ENCODE measurements around the gene LFNG. TPM values are rescaled to one million over a fixed set of nuclear protein-coding genes. Genes with fewer than 3 reads are reported as not detected.

The LFNG gene
- total RNA-seq, 1 donor from 2014 or later, result 95.8 TPM

- DNase-seq (no peak), ATAC-seq (ENCODE audit: low read depth) (peak; percentile 58)
- H3K4me1 Mint-ChIP-seq, result peaks cover 18% of the 10 kb centered on the region
- H3K4me3 Mint-ChIP-seq, result no peak overlapping the region
- H3K27ac Mint-ChIP-seq, result no peak overlapping the region
- intact Hi-C loops (cut with micrococcal nuclease), result loop anchor here (1.0 kb wide), 3 partner anchors 90 to 142 kb away; no protein-coding TSS in a partner anchor
- no peaks in the 10 kb centered on the region for H3K36me3 Mint-ChIP-seq (ENCODE audit: low read depth)
- no peak for TF ChIP-seq CTCF (IDR thresholded peaks at IDR 0.05)
- CTCF ChIA-PET, result interaction anchor here (1.3 to 2.3 kb wide), 3 partner anchors 103 to 142 kb away, joined by 8 to 9 read pairs (median 9); no protein-coding TSS in a partner anchor
- no peaks in the 10 kb centered on the region for H3K27me3 Mint-ChIP-seq
- POLR2A ChIA-PET, result interaction anchor here (0.5 to 1.6 kb wide), 3 partner anchors 47 to 116 kb away, joined by 3 to 8 read pairs (median 5); no protein-coding TSS in a partner anchor
- H3K9me3 Mint-ChIP-seq, result no peaks in the 10 kb centered on the region
Observed at GRCh38 chr7:2567679-2568278, 48.2 kb downstream of the LFNG start.

GRCh38 chr7:2568521-2569223 lies 49.1 kb downstream of the LFNG start:
- no peak for ATAC-seq (ENCODE audit: low read depth)
- TF ChIP-seq CTCF (IDR thresholded peaks at IDR 0.05), result no peak
- CTCF ChIA-PET, result interaction anchor here (1.9 to 2.3 kb wide), 2 partner anchors 102 to 117 kb away, joined by 8 to 9 read pairs; no protein-coding TSS in a partner anchor
- intact Hi-C loops (cut with micrococcal nuclease), result loop anchor here (1.0 kb wide), 3 partner anchors 91 to 141 kb away; no protein-coding TSS in a partner anchor
- POLR2A ChIA-PET, result interaction anchor here (0.6 kb wide), 1 partner anchor 117 kb away, joined by 3 read pairs; no protein-coding TSS in a partner anchor
- Mint-ChIP-seq H3K27me3 (no peaks in the 10 kb centered on the region), H3K4me1 (peaks cover 18% of the 10 kb centered on the region), H3K4me3 (no peak overlapping the region), H3K9me3 (no peaks in the 10 kb centered on the region), H3K36me3 (ENCODE audit: low read depth) (peaks cover 3% of the 10 kb centered on the region), H3K27ac (no peak overlapping the region)
- DNase-seq, result no peak

- no peak overlapping the region for H3K4me3 Mint-ChIP-seq
- H3K9me3 Mint-ChIP-seq, result no peaks in the 10 kb centered on the region
- POLR2A ChIA-PET, result no interaction called here
- DNase-seq (no peak), ATAC-seq (ENCODE audit: low read depth) (no peak)
- intact Hi-C loops (cut with micrococcal nuclease), result no loop called here
- no peaks in the 10 kb centered on the region for H3K27me3 Mint-ChIP-seq
- no peak for TF ChIP-seq CTCF (IDR thresholded peaks at IDR 0.05)
- H3K36me3 Mint-ChIP-seq (ENCODE audit: low read depth), result peaks cover 3% of the 10 kb centered on the region
- H3K27ac Mint-ChIP-seq, result no peak overlapping the region
- CTCF ChIA-PET, result interaction anchor here (2.3 kb wide), 1 partner anchor 118 kb away, joined by 9 read pairs; no protein-coding TSS in a partner anchor
- peaks cover 25% of the 10 kb centered on the region for H3K4me1 Mint-ChIP-seq
Observed at GRCh38 chr7:2569421-2569820, 49.8 kb downstream of the LFNG start.

GRCh38 chr7:2570021-2570420 lies 50.4 kb downstream of the LFNG start:
- Mint-ChIP-seq H3K27me3 (no peaks in the 10 kb centered on the region), H3K27ac (no peak overlapping the region), H3K36me3 (ENCODE audit: low read depth) (peaks cover 3% of the 10 kb centered on the region), H3K9me3 (no peaks in the 10 kb centered on the region), H3K4me1 (peaks cover 26% of the 10 kb centered on the region), H3K4me3 (no peak overlapping the region)
- no peak for TF ChIP-seq CTCF (IDR thresholded peaks at IDR 0.05)
- POLR2A ChIA-PET, result no interaction called here
- CTCF ChIA-PET, result no interaction called here
- no peak for ATAC-seq (ENCODE audit: low read depth)
- intact Hi-C loops (cut with micrococcal nuclease), result no loop called here
- DNase-seq, result no peak

- Mint-ChIP-seq H3K27ac (no peak overlapping the region), H3K9me3 (no peaks in the 10 kb centered on the region), H3K27me3 (no peaks in the 10 kb centered on the region), H3K4me1 (peaks cover 26% of the 10 kb centered on the region), H3K36me3 (ENCODE audit: low read depth) (peaks cover 3% of the 10 kb centered on the region), H3K4me3 (no peak overlapping the region)
- CTCF ChIA-PET, result no interaction called here
- TF ChIP-seq CTCF (IDR thresholded peaks at IDR 0.05), result no peak
- intact Hi-C loops (cut with micrococcal nuclease), result no loop called here
- ATAC-seq (ENCODE audit: low read depth), result no peak
- POLR2A ChIA-PET, result no interaction called here
- DNase-seq, result no peak
Observed at GRCh38 chr7:2571409-2571808, 51.8 kb downstream of the LFNG start.
